Measurements from ENCODE around the gene RAB3B.

DNA sequence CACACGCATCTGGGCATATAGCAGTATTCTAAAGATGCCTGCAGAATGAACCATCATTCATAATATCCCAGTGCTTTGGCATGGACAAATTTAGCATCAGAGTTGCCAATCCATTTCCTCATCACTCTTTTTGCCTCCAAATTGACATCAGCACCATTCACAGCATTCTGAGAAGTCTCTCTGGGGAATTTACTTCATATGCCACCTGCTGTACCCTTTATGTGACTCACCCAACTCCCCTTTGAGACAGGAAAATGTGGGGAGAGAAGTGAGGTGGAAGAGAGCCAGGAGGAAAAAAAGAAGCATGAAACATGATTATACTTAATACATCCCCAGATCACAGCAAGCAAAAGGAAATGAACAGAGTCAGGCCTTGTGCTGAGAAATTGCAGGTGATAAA is 37.4 kb downstream of the RAB3B start:
- TF ChIP-seq, protein P1, sequence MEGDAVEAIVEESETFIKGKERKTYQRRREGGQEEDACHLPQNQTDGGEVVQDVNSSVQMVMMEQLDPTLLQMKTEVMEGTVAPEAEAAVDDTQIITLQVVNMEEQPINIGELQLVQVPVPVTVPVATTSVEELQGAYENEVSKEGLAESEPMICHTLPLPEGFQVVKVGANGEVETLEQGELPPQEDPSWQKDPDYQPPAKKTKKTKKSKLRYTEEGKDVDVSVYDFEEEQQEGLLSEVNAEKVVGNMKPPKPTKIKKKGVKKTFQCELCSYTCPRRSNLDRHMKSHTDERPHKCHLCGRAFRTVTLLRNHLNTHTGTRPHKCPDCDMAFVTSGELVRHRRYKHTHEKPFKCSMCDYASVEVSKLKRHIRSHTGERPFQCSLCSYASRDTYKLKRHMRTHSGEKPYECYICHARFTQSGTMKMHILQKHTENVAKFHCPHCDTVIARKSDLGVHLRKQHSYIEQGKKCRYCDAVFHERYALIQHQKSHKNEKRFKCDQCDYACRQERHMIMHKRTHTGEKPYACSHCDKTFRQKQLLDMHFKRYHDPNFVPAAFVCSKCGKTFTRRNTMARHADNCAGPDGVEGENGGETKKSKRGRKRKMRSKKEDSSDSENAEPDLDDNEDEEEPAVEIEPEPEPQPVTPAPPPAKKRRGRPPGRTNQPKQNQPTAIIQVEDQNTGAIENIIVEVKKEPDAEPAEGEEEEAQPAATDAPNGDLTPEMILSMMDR (IDR thresholded peaks at IDR 0.05) = no peak
- no peak for TF ChIP-seq POLR2A (IDR thresholded peaks at IDR 0.05)
- TF ChIP-seq POLR2AphosphoS5 (IDR thresholded peaks at IDR 0.05) = no peak
- no peak for TF ChIP-seq EP300 (IDR thresholded peaks at IDR 0.05)

Data from upper lobe of left lung (tissue), 4 donors.